ENCODE data around the gene KHDRBS2. TPM values are rescaled to one million over a fixed set of nuclear protein-coding genes. Genes with fewer than 3 reads are reported as not detected.

Gene KHDRBS2
- total and polyA plus RNA-seq, 8 donors: 0.05 to 0.12 (median 0.09) TPM; not detected in 3

GRCh38 chr6:61857541-61857940 lies 428.5 kb downstream of the KHDRBS2 start:
- intact Hi-C loops (cut with DNase I): no loop called here
- no peak for FAIRE-seq

DNA sequence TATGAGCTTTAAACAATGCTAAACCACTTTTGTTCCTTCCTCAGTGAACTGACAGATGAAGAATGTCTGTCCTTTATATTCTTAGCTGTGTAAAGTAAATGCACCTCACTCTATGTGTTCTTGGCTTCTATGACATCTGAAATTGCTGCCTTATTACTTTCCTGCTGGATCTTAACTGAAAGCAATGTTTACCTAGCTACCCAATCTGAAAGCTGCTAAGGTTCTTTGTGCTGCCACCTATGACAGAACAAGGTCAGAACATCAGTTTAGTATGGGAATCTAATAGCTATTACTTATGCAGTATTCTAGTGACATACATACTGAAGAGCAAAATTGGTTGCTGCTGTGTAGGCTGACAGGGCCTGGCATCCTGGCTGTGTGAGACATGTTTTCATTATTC lies 444.1 kb downstream of the KHDRBS2 start:
- TF ChIP-seq CTCF (IDR thresholded peaks at IDR 0.05): no peak
- DNase-seq (no peak), FAIRE-seq (no peak), ATAC-seq (no peak)
- H3K9me3 ChIP-seq: no peaks in the 10 kb centered on the region
- intact Hi-C loops (cut with DNase I): no loop called here
- no peaks in the 10 kb centered on the region for H3K36me3 ChIP-seq
- no peak overlapping the region for H3K4me3 ChIP-seq
- H3K4me1 ChIP-seq: no peaks in the 10 kb centered on the region
- no peaks in the 10 kb centered on the region for H3K27me3 ChIP-seq
- no peak overlapping the region for H3K27ac ChIP-seq

More at GRCh38 chr6:61857541-61857940, 428.5 kb downstream of the KHDRBS2 start:
- no peaks in the 10 kb centered on the region for H3K4me1 ChIP-seq
- no peak overlapping the region for H3K27ac ChIP-seq
- H3K27me3 ChIP-seq: no peaks in the 10 kb centered on the region
- no peak for TF ChIP-seq CTCF (IDR thresholded peaks at IDR 0.05)
- H3K4me3 ChIP-seq: no peak overlapping the region
- ATAC-seq: no peak
- H3K9me3 ChIP-seq: no peaks in the 10 kb centered on the region
- WGBS, 2 donors: 49 to 60% methylated on average over 3 of the region's 3 CpGs
- H3K36me3 ChIP-seq: no peaks in the 10 kb centered on the region
- no peak for DNase-seq

DNA sequence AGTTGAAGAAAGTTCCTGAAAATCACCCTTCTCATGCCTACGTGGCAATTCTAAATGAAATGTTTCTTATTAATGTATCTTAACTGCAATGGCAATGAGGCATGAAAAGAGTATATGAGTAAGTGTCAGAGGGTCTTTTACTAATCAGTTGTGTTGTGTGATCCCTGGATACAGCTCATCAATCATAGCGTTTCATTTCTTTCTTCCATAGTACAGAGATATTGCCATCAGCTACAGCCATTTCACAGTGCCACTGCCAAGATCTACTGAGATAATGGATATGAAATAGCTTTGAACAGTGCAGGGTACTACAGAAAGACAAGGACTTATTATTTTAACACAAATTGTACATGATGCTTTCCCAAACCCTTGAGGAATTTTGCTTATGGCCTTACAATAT lies 450.8 kb downstream of the KHDRBS2 start:
- no peaks in the 10 kb centered on the region for H3K36me3 ChIP-seq
- H3K4me3 ChIP-seq: no peak overlapping the region
- no peak for TF ChIP-seq CTCF (IDR thresholded peaks at IDR 0.05)
- no peaks in the 10 kb centered on the region for H3K27me3 ChIP-seq
- H3K9me3 ChIP-seq: no peaks in the 10 kb centered on the region
- no peak for ATAC-seq
- no peak for DNase-seq
- 46 to 61% methylated on average over 2 of the region's 2 CpGs for WGBS, 2 donors
- no peak overlapping the region for H3K27ac ChIP-seq
- intact Hi-C loops (cut with DNase I): no loop called here
- no peaks in the 10 kb centered on the region for H3K4me1 ChIP-seq
- FAIRE-seq: no peak

GRCh38 chr6:61833176-61833755 lies 452.8 kb downstream of the KHDRBS2 start:
- Histone ChIP-seq H3K27ac (no peak overlapping the region), H3K27me3 (no peaks in the 10 kb centered on the region), H3K4me1 (no peaks in the 10 kb centered on the region), H3K36me3 (no peaks in the 10 kb centered on the region), H3K9me3 (no peaks in the 10 kb centered on the region), H3K4me3 (no peak overlapping the region)
- TF ChIP-seq CTCF (IDR thresholded peaks at IDR 0.05): no peak
- DNase-seq (no peak), ATAC-seq (no peak), FAIRE-seq (no peak)
- 25 to 30% methylated on average over 2 of the region's 2 CpGs for WGBS, 2 donors
- intact Hi-C loops (cut with DNase I): no loop called here

DNA sequence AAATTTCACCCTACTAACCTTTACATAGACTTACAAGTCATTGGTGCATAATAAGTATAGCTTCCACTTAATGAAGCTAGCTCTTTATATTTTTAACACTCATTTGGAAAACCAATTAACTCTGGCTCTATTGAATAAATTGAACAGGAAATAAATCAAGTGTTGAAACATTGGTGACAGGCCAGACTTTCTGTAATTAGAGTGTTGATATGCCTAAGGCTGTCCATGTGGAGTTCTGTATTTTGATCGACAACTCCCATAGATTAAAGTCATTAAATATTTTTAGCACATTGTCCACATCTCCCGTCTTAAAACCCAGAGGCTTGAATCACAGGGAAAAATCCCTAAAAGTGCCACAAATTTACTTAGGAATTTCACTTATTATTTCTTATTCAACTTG lies 468.3 kb downstream of the KHDRBS2 start:
- Histone ChIP-seq H3K27ac (no peak overlapping the region), H3K9me3 (no peaks in the 10 kb centered on the region), H3K36me3 (no peaks in the 10 kb centered on the region), H3K4me3 (no peak overlapping the region), H3K27me3 (no peaks in the 10 kb centered on the region), H3K4me1 (no peaks in the 10 kb centered on the region)
- intact Hi-C loops (cut with DNase I): no loop called here
- DNase-seq (no peak), ATAC-seq (no peak), FAIRE-seq (no peak)
- WGBS, 2 donors: 67 to 73% methylated on average over 2 of the region's 2 CpGs
- no peak for TF ChIP-seq CTCF (IDR thresholded peaks at IDR 0.05)
